ENCODE data around the gene KCTD13.

GRCh38 chr16:29901607-29901945, 24.4 kb downstream of the KCTD13 start:
- TF ChIP-seq POLR2AphosphoS5 (IDR thresholded peaks at IDR 0.05; ENCODE audit: low read depth, low read length) (no peak), POLR2A (IDR thresholded peaks at IDR 0.05; ENCODE audit: low read depth, low read length) (no peak), TAF1 (IDR thresholded peaks at IDR 0.05; ENCODE audit: low read depth, low read length) (no peak), POU2F2 (IDR thresholded peaks at IDR 0.05; ENCODE audit: low read depth, low read length) (no peak), SPI1 (IDR thresholded peaks at IDR 0.05; ENCODE audit: low read depth, low read length) (no peak)
